ENCODE results near the gene ZNFX1. TPM values are rescaled to one million over a fixed set of nuclear protein-coding genes. Genes with fewer than 3 reads are reported as not detected.

Gene ZNFX1
- total and polyA plus RNA-seq, 8 donors = 4.3 to 15.7 (median 6.5) TPM

- no peak for DNase-seq
- H3K36me3 ChIP-seq = peaks cover 3 to 73% (median 43%) of the 10 kb centered on the region in 3 donors
These were observed 11.2 kb upstream of the ZNFX1 start for GRCh38 chr20:49288784-49289696.

GRCh38 chr20:49288250-49288751, 10.4 kb upstream of the ZNFX1 start:
- Histone ChIP-seq H3K36me3 (peaks cover 3 to 80% (median 48%) of the 10 kb centered on the region in 3 donors), H3K27me3 (no peaks in the 10 kb centered on the region), H3K9me3 (no peaks in the 10 kb centered on the region), H3K4me3 (no peak overlapping the region), H3K4me1 (peaks cover 0 to 5% (median 0%) of the 10 kb centered on the region in 3 donors), H3K27ac (peak overlapping the region in 1 of 4 donors; percentile 10)
- FAIRE-seq = no peak
- no peak for ATAC-seq
- 94 to 96% methylated on average over 2 of the region's 2 CpGs for WGBS, 2 donors
- intact Hi-C loops (cut with DNase I) = no loop called here
- TF ChIP-seq CTCF (IDR thresholded peaks at IDR 0.05) = no peak
- DNase-seq = no peak

More at GRCh38 chr20:49288784-49289696, 11.2 kb upstream of the ZNFX1 start:
- no peaks in the 10 kb centered on the region for H3K27me3 ChIP-seq
- peak overlapping the region in 1 of 4 donors; percentile 10 for H3K27ac ChIP-seq
- no peak for TF ChIP-seq CTCF (IDR thresholded peaks at IDR 0.05)
- H3K4me1 ChIP-seq = peaks cover 0 to 5% (median 0%) of the 10 kb centered on the region in 3 donors
- WGBS, 2 donors = 76 to 80% methylated on average over 10 of the region's 10 CpGs
- no peaks in the 10 kb centered on the region for H3K9me3 ChIP-seq
- H3K4me3 ChIP-seq = no peak overlapping the region
- FAIRE-seq (no peak), ATAC-seq (peak in 3 of 4 donors; percentile 34 to 73 (median 46))
- intact Hi-C loops (cut with DNase I) = no loop called here

- DNase-seq (no peak), ATAC-seq (peak in 1 of 4 donors; percentile 6), FAIRE-seq (no peak)
- H3K4me1 ChIP-seq = peaks cover 0 to 5% (median 0%) of the 10 kb centered on the region in 3 donors
- intact Hi-C loops (cut with DNase I) = no loop called here
- H3K9me3 ChIP-seq = no peaks in the 10 kb centered on the region
- no peaks in the 10 kb centered on the region for H3K27me3 ChIP-seq
- H3K4me3 ChIP-seq = no peak overlapping the region
- no peak for TF ChIP-seq CTCF (IDR thresholded peaks at IDR 0.05)
- peaks cover 3 to 86% (median 54%) of the 10 kb centered on the region in 3 donors for H3K36me3 ChIP-seq
- H3K27ac ChIP-seq = no peak overlapping the region
These were observed 9.8 kb upstream of the ZNFX1 start for GRCh38 chr20:49287555-49288249.

GRCh38 chr20:49286689-49287551, 9.1 kb upstream of the ZNFX1 start:
- no peak overlapping the region for H3K27ac ChIP-seq
- DNase-seq = no peak
- 92 to 93% methylated on average over 16 of the region's 16 CpGs for WGBS, 2 donors
- no peaks in the 10 kb centered on the region for H3K27me3 ChIP-seq
- H3K36me3 ChIP-seq = peaks cover 7 to 94% (median 60%) of the 10 kb centered on the region in 3 donors
- no peak for TF ChIP-seq CTCF (IDR thresholded peaks at IDR 0.05)
- intact Hi-C loops (cut with DNase I) = no loop called here
- FAIRE-seq = no peak
- no peaks in the 10 kb centered on the region for H3K9me3 ChIP-seq
- H3K4me3 ChIP-seq = no peak overlapping the region
- peak in 2 of 4 donors; percentile 29 to 32 for ATAC-seq
- H3K4me1 ChIP-seq = peaks cover 0 to 5% (median 0%) of the 10 kb centered on the region in 3 donors
